Measurements from ENCODE around the gene MUC20. TPM values are rescaled to one million over a fixed set of nuclear protein-coding genes. Genes with fewer than 3 reads are reported as not detected.
"Not testable (repeated sequence)": the region's sequence is repeated elsewhere in the genome, so short reads cannot be mapped to it uniquely, and the experiment has no call there.

The MUC20 gene
- total RNA-seq, 1 experiment from 2014 or later, result not detected

GRCh38 chr3:195724363-195724762 lies 3.6 kb downstream of the MUC20 start:
- H3K4me3 ChIP-seq (ENCODE audit: low read depth in 2 of 2, low read length in 2 of 2); BruUV-seq (replicated peaks); in situ Hi-C loops (cut with HindIII; ENCODE audit: low pct_unique_long_range_greater_than_20kb, low sequenced_read_pairs); ATAC-seq; DNase-seq (ENCODE audit: low read depth, low spot score); CTCF ChIA-PET; H3K9me3 ChIP-seq (ENCODE audit: control insufficient read depth, insufficient read depth, low read depth, low read length); H3K36me3 ChIP-seq (ENCODE audit: control insufficient read depth, insufficient read depth, low read length); POLR2A ChIA-PET; H3K27ac ChIP-seq (ENCODE audit: low read length); intact Hi-C loops (cut with micrococcal nuclease; ENCODE audit: unreplicated experiment); H3K27me3 ChIP-seq (ENCODE audit: control insufficient read depth, insufficient read depth, low read length); H3K4me1 ChIP-seq (ENCODE audit: control insufficient read depth, insufficient read depth, low read length): not testable (repeated sequence)

GRCh38 chr3:195725916-195726740 lies 5.3 kb downstream of the MUC20 start:
- H3K9me3 ChIP-seq (ENCODE audit: control insufficient read depth, insufficient read depth, low read depth, low read length); H3K4me3 ChIP-seq (ENCODE audit: low read depth in 2 of 2, low read length in 2 of 2); H3K27me3 ChIP-seq (ENCODE audit: control insufficient read depth, insufficient read depth, low read length); POLR2A ChIA-PET; H3K36me3 ChIP-seq (ENCODE audit: control insufficient read depth, insufficient read depth, low read length); H3K4me1 ChIP-seq (ENCODE audit: control insufficient read depth, insufficient read depth, low read length); BruUV-seq (replicated peaks); ATAC-seq; H3K27ac ChIP-seq (ENCODE audit: low read length); intact Hi-C loops (cut with micrococcal nuclease; ENCODE audit: unreplicated experiment); CTCF ChIA-PET; DNase-seq (ENCODE audit: low read depth, low spot score); in situ Hi-C loops (cut with HindIII; ENCODE audit: low pct_unique_long_range_greater_than_20kb, low sequenced_read_pairs): not testable (repeated sequence)

DNA sequence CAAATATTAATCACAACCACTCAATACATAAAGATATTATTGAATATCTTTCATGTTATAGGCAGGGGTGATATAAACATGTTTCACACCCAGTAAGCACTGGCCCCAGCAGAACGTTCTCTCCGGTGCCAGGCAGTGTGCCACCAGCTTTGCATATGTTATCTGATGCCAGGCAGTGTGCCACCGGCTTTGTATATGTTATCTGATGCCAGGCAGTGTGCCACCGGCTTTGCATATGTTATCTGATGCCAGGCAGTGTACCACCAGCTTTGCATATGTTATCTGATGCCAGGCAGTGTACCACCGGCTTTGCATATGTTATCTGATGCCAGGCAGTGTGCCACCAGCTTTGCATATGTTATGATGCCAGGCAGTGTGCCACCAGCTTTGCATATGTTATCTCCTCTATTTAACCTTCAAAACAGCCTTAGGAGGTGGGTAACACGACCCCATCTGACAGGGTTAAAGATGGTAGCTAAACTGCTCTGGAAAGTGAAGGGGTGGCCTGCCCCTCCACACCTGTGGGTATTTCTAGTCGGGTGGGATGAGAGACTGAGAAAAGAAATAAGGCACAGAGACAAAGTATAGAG lies 6.9 kb downstream of the MUC20 start:
- Histone ChIP-seq H3K27me3 (ENCODE audit: control insufficient read depth, insufficient read depth, low read length) (no peaks in the 10 kb centered on the region), H3K4me3 (ENCODE audit: low read depth in 2 of 2, low read length in 2 of 2) (no peak overlapping the region), H3K9me3 (ENCODE audit: control insufficient read depth, insufficient read depth, low read depth, low read length) (no peaks in the 10 kb centered on the region), H3K36me3 (ENCODE audit: control insufficient read depth, insufficient read depth, low read length) (no peaks in the 10 kb centered on the region), H3K4me1 (ENCODE audit: control insufficient read depth, insufficient read depth, low read length) (no peaks in the 10 kb centered on the region), H3K27ac (ENCODE audit: low read length) (no peak overlapping the region)
- ChIA-PET CTCF (no interaction called here), POLR2A (no interaction called here)
- in situ Hi-C loops (cut with HindIII; ENCODE audit: low pct_unique_long_range_greater_than_20kb, low sequenced_read_pairs), result no loop called here
- TF ChIP-seq TCF7L2 (IDR thresholded peaks at IDR 0.05; ENCODE audit: low read depth, low read length) (no peak), POLR2AphosphoS5 (IDR thresholded peaks at IDR 0.05; ENCODE audit: low read depth, low read length) (no peak), SIN3A (IDR thresholded peaks at IDR 0.05; ENCODE audit: borderline replicate concordance, insufficient read depth, low read depth, low read length) (no peak), CTCF (IDR thresholded peaks at IDR 0.05) (no peak)
- TF ChIP-seq, protein P1, sequence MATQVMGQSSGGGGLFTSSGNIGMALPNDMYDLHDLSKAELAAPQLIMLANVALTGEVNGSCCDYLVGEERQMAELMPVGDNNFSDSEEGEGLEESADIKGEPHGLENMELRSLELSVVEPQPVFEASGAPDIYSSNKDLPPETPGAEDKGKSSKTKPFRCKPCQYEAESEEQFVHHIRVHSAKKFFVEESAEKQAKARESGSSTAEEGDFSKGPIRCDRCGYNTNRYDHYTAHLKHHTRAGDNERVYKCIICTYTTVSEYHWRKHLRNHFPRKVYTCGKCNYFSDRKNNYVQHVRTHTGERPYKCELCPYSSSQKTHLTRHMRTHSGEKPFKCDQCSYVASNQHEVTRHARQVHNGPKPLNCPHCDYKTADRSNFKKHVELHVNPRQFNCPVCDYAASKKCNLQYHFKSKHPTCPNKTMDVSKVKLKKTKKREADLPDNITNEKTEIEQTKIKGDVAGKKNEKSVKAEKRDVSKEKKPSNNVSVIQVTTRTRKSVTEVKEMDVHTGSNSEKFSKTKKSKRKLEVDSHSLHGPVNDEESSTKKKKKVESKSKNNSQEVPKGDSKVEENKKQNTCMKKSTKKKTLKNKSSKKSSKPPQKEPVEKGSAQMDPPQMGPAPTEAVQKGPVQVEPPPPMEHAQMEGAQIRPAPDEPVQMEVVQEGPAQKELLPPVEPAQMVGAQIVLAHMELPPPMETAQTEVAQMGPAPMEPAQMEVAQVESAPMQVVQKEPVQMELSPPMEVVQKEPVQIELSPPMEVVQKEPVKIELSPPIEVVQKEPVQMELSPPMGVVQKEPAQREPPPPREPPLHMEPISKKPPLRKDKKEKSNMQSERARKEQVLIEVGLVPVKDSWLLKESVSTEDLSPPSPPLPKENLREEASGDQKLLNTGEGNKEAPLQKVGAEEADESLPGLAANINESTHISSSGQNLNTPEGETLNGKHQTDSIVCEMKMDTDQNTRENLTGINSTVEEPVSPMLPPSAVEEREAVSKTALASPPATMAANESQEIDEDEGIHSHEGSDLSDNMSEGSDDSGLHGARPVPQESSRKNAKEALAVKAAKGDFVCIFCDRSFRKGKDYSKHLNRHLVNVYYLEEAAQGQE (IDR thresholded peaks at IDR 0.05; ENCODE audit: insufficient read depth in 1 of 2, low read depth in 2 of 2, low read length in 1 of 2), result no peak
- intact Hi-C loops (cut with micrococcal nuclease; ENCODE audit: unreplicated experiment), result no loop called here
- BruUV-seq (replicated peaks), result no TSS peak
- no peak for DNase-seq (ENCODE audit: low read depth, low spot score)
- no peak for ATAC-seq

- H3K27ac ChIP-seq (ENCODE audit: low read length); H3K4me1 ChIP-seq (ENCODE audit: control insufficient read depth, insufficient read depth, low read length); H3K9me3 ChIP-seq (ENCODE audit: control insufficient read depth, insufficient read depth, low read depth, low read length); BruUV-seq (replicated peaks); in situ Hi-C loops (cut with HindIII; ENCODE audit: low pct_unique_long_range_greater_than_20kb, low sequenced_read_pairs); H3K27me3 ChIP-seq (ENCODE audit: control insufficient read depth, insufficient read depth, low read length); DNase-seq (ENCODE audit: low read depth, low spot score); ATAC-seq; POLR2A ChIA-PET; H3K4me3 ChIP-seq (ENCODE audit: low read depth in 2 of 2, low read length in 2 of 2); intact Hi-C loops (cut with micrococcal nuclease; ENCODE audit: unreplicated experiment); H3K36me3 ChIP-seq (ENCODE audit: control insufficient read depth, insufficient read depth, low read length): not testable (repeated sequence)
- CTCF ChIA-PET, result interaction anchor here (0.6 kb wide), 1 partner anchor 11 kb away, joined by 3 read pairs; no protein-coding TSS in a partner anchor
Observed at GRCh38 chr3:195728789-195729188, 8.0 kb downstream of the MUC20 start.
